Measurements from ENCODE around the gene NENF. TPM values are rescaled to one million over a fixed set of nuclear protein-coding genes. Genes with fewer than 3 reads are reported as not detected.
A peak's percentile ranks its signal among the peaks of the same experiment; 100 is the strongest.
"Not testable (repeated sequence)": the region's sequence is repeated elsewhere in the genome, so short reads cannot be mapped to it uniquely, and the experiment has no call there.

The NENF gene
- total RNA-seq, 1 donor from 2014 or later = 45.6 TPM

DNA sequence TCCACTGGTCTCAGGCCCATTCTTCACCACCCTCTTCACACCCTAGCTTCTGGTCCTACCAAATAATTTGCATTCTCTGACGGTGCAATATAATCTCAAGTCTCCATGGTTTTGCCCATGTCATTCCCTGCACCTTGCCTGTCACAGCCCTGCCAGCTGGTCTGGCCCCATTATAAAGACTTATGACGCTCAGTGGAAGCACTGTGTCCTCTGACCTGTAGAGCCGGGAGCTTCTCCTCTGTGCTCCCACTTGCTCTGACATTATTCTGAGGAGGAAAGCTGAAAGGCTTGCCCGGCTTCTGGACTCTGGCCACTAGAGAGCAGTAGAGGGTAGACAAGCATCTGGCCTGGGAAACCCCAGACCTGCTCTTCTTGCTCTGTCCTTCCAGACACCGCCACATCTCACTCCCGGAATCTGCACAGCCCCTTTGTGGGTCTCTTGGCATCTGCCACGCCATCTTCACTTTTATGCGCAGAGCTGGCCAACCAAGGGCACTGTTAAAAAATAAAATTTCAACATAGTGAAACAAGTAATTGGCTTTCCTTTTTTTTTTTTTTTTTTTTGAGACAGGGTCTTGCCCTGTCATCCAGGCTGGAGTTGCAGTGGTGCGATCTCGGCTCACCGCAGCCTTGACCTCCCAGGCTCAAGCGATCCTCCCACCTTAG, 44.4 kb downstream of the NENF start:
- TF ChIP-seq, protein P1, sequence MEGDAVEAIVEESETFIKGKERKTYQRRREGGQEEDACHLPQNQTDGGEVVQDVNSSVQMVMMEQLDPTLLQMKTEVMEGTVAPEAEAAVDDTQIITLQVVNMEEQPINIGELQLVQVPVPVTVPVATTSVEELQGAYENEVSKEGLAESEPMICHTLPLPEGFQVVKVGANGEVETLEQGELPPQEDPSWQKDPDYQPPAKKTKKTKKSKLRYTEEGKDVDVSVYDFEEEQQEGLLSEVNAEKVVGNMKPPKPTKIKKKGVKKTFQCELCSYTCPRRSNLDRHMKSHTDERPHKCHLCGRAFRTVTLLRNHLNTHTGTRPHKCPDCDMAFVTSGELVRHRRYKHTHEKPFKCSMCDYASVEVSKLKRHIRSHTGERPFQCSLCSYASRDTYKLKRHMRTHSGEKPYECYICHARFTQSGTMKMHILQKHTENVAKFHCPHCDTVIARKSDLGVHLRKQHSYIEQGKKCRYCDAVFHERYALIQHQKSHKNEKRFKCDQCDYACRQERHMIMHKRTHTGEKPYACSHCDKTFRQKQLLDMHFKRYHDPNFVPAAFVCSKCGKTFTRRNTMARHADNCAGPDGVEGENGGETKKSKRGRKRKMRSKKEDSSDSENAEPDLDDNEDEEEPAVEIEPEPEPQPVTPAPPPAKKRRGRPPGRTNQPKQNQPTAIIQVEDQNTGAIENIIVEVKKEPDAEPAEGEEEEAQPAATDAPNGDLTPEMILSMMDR (IDR thresholded peaks at IDR 0.05) = peak; percentile 92
- Histone ChIP-seq H3K4me1 (no peaks in the 10 kb centered on the region), H3K9me3 (no peaks in the 10 kb centered on the region), H3K27ac (no peak overlapping the region), H3K4me3 (no peak overlapping the region), H3K27me3 (no peaks in the 10 kb centered on the region), H3K36me3 (no peaks in the 10 kb centered on the region)
- intact Hi-C loops (cut with DNase I) = loop anchor here (10.0 kb wide), 1 partner anchor 278 kb away; no protein-coding TSS in a partner anchor
- ATAC-seq (peak; percentile 98), DNase-seq (peak; percentile 79)

- no peak for ATAC-seq
- TF ChIP-seq, protein P1 (IDR thresholded peaks at IDR 0.05) = no peak
- no peak overlapping the region for H3K27ac ChIP-seq
- H3K4me3 ChIP-seq = no peak overlapping the region
- peak; percentile 28 for DNase-seq
- H3K27me3 ChIP-seq = no peaks in the 10 kb centered on the region
- no peaks in the 10 kb centered on the region for H3K36me3 ChIP-seq
- intact Hi-C loops (cut with DNase I) = loop anchor here (10.0 kb wide), 1 partner anchor 277 kb away; no protein-coding TSS in a partner anchor
- H3K4me1 ChIP-seq = no peaks in the 10 kb centered on the region
- H3K9me3 ChIP-seq = no peaks in the 10 kb centered on the region
Observed at GRCh38 chr1:212477680-212478466, 45.2 kb downstream of the NENF start.

- no peaks in the 10 kb centered on the region for H3K27me3 ChIP-seq
- H3K27ac ChIP-seq = no peak overlapping the region
- TF ChIP-seq, protein P1 (IDR thresholded peaks at IDR 0.05) = no peak
- no peaks in the 10 kb centered on the region for H3K9me3 ChIP-seq
- no peak overlapping the region for H3K4me3 ChIP-seq
- intact Hi-C loops (cut with DNase I) = loop anchor here (10.0 kb wide), 1 partner anchor 276 kb away; no protein-coding TSS in a partner anchor
- H3K36me3 ChIP-seq = no peaks in the 10 kb centered on the region
- no peaks in the 10 kb centered on the region for H3K4me1 ChIP-seq
- DNase-seq (peak; percentile 26), ATAC-seq (no peak)
Observed at GRCh38 chr1:212478467-212479025, 45.8 kb downstream of the NENF start.

DNA sequence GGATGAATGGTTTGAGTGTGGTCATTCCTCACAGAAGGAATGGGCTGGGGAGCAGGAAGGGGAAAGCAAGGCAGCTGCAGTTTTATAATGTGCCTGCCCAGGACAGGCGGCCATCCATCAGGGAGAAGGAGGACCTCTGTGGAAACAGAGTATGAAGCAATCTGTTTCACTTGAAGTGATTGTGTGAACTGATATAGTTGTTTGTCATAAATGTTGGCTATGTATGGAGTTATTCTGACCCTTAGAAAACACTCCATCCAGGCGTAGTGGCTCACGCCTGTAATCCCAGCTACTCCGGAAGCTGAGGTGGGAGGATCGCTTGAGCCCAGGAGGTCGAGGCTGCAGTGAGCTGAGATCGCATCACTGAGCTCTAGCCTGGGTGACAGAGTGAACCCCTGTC, 46.5 kb downstream of the NENF start:
- TF ChIP-seq, protein P1 (IDR thresholded peaks at IDR 0.05) = no peak
- H3K4me3 ChIP-seq = no peak overlapping the region
- ATAC-seq (no peak), DNase-seq (no peak)
- intact Hi-C loops (cut with DNase I) = loop anchor here (10.0 kb wide), 1 partner anchor 276 kb away; no protein-coding TSS in a partner anchor
- H3K4me1 ChIP-seq = no peaks in the 10 kb centered on the region
- H3K27ac ChIP-seq = no peak overlapping the region
- no peaks in the 10 kb centered on the region for H3K9me3 ChIP-seq
- no peaks in the 10 kb centered on the region for H3K27me3 ChIP-seq
- no peaks in the 10 kb centered on the region for H3K36me3 ChIP-seq

- ATAC-seq; H3K27me3 ChIP-seq; H3K27ac ChIP-seq; H3K4me3 ChIP-seq; H3K9me3 ChIP-seq; H3K36me3 ChIP-seq; H3K4me1 ChIP-seq; intact Hi-C loops (cut with DNase I): not testable (repeated sequence)
- peak; percentile 21 for DNase-seq
Observed at GRCh38 chr1:212480711-212481437, 48.2 kb downstream of the NENF start.
